Activated CD8-positive, alpha-beta memory T cell treated with anti-CD3 and anti-CD28 coated beads, Interleukin-2, amount 50 U/mL, for 4 hours (primary cell): ENCODE data around the gene PIP4K2B.
"Not testable (repeated sequence)": the region's sequence is repeated elsewhere in the genome, so short reads cannot be mapped to it uniquely, and the experiment has no call there.

Experiments used
- DNase-seq: peaks from one replicate; pipeline ENCODE4 v3.0.0-alpha.2; 2020

Gene PIP4K2B

DNA sequence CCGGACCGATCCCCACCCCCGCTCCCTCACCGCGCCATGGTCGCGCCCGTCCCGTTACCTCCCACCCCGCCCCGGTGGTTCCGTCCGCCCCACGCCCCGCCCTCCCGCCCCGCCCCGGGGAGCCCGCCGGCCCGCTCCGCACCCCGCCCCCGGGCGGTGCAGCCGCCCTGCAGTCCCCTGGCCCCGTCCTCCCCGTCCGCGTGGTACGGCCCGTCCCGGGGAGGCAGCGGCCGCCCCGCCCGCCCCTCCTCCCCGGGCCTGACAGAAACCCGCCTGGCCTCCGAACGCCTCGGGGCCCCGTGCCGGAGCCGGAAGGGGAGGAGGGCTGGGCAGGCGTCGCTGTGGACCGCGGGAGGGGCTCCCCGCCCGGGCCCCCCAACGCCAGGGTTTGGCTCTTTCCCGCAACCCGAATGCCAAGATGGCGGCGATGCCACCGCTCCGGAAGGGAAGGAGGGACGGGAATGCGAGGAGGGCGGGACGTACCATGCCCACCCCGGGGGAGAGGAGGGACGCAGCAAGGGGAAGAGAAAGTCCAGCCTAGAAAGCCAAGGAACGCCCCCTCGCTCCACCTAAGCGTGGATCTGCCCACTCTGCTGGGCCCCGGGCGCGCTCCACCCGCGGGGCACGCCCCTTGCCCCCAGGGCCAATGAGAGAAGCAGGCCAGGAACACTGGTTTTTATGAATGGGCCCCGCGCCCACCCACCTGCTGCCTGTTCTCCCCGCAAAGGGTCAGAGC is at the start of gene PIP4K2B:
TSS of gene PIP4K2B (minus strand) at position 56 of the 736 bp plus-strand sequence. CDS start 132 bp downstream, outside the sequence.
- DNase-seq = peak; percentile 80

- DNase-seq = no peak
These were observed 49.2 kb upstream of the PIP4K2B start for GRCh38 chr17:38848557-38848891.

DNA sequence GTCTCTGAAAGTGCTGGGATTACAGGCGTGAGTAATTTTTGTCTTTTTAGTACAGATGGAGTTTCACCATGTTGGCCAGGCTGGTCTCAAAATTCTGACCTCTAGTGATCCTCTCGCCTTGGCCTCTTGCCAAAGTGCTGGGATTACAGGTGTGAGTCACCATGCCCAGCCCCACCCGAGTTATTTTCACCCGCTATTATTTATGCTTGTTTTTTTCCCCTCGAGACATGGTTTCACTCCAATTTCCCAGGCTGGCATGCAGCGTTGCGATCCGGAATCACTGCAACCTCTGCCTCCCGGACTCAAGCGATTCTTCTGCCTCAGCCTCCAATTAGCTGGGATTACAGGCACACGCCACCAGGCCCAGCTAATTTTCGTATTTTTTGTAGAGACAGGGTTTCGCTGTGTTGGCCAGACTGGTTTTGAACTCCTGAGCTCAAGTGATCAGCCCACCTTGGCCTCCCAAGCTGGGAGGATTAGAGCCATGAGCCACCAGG is 45.0 kb upstream of the PIP4K2B start:
- no peak for DNase-seq

DNA sequence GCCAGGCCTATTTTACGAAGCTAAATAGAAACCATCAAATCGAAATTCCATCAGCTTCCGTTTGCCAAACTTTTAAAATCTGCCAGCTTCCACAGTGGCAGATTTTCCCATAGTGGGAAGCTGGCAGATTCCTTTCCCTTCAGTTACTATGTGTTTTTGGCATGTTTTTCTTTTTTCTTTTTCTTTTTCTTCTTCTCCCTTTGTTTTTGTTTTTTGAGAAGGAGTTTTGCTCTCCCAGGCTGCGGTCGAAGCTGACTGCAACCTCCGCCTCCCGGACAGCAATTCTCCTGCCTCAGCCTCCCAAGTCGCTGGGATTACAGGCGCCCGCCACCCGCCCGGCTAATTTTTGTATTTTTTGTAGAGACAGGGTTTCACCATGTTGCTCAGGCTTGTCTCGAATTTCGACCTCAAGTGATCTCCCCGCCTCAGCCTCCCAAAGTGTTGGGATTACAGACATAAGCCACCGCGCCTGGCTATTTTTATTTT is 26.4 kb upstream of the PIP4K2B start:
- DNase-seq = no peak

- peak; percentile 94 for DNase-seq
These were observed 25.8 kb upstream of the PIP4K2B start, which contains the start of gene CWC25 for GRCh38 chr17:38824899-38825761. CWC25 (minus strand) TSS chr17:38825321; CDS start chr17:38825183, 138 bp downstream.

GRCh38 chr17:38815576-38816193 is 16.3 kb upstream of the PIP4K2B start:
- no peak for DNase-seq

DNA sequence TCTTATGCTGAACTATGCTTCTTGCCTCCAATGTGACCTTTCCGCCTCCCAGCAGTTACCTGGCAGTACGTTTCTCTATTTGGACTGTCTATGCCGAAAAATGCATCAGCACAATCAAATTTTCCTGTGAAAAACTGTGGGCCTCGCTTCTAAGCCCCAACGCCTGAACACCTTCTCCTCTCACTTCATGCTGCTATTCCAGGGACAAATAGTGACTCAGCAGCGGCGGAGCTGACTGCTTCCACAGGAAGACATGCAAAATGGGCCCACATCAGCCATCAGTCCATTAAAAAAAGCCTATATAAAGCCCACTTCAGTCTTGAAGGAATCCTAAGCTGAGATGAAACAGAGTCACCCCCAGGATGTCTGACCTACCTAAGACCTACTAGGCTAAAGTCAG is 10.5 kb upstream of the PIP4K2B start:
- DNase-seq = no peak

GRCh38 chr17:38800237-38800760 is 943 bp upstream of the PIP4K2B start:
- DNase-seq = no peak

DNA sequence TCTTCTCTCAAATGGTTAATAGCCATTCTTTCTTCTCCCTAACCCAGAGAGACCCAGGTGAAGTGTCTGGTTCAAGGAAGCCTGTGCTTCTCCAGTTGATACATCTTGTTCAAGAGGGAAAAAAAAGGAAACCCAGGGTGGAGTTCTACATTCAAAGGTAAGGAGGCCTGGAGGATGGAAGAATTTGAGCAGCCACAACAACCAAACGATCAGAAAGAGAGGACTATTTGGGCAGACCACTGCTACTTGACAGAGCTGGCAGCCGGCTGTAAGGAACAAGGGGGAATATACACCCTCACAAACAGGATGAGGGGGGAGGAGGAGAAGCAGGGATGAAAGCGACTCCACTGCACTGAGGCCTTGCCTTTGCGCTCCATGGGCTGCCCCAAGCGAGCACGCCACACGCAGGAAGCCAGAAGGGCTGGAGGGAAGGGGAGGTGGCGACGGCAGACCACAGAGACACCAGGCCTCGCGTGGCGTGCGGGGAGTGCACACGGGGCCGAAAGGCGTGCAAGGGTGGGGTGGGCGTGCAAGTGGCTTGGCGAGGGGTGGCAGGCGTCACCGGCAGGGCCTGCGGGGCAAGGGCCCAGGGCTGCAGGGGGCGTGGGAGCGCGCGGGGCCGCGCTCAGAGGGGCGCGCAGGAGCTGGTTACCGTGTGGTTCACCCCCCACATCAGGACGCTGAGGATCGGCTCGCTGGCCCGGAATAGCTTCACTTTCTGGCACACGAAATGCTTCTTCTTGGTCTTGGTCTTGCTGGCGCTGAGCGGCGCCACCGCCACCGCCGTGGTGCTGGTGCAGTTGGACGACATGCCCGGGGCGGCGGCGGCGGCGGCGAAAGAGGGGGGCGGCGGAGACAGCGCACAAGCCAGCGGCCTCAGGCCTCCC is 499 bp downstream of the PIP4K2B start:
- peak; percentile 52 for DNase-seq

DNA sequence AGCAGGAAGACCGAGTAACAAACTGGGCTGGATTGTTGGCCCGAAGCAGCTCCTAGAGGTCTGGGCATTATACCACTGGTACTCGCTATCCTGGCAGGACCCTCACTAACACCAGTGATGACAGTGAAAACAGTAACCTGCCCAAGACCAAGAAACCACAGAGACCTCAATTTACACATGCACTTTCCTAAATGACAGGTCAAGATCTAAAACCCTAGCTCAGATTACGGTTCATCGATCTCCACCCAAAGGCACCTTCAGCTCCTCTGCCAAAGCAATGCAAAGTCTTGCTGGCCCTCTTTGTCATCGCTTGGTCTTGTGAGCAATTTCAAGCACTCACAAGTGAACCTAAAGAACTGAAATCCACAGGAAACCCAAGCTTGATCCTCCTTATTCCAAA is 1.5 kb downstream of the PIP4K2B start:
- no peak for DNase-seq

GRCh38 chr17:38797158-38797490 is 2.2 kb downstream of the PIP4K2B start:
- no peak for DNase-seq

GRCh38 chr17:38796451-38797157 is 2.8 kb downstream of the PIP4K2B start:
- no peak for DNase-seq

DNA sequence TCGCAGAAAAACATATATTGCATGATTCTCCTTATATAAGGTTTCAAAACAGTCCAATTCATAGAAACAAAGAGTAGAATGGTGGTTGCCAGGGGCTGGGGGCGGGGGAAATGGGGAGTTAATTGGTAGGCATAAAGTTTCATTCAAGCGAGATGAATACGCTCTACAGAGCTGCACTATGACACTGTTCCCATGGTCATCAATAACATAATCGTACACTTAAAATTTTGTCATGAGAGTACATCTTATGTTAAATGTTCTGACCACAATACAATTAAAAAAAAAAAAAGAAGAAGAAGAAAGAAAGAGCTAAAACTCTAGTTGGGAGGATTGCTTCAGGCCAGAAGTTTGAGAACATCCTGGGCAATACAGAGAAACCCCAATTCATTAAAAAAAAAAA is 5.1 kb downstream of the PIP4K2B start:
- no peak for DNase-seq

DNA sequence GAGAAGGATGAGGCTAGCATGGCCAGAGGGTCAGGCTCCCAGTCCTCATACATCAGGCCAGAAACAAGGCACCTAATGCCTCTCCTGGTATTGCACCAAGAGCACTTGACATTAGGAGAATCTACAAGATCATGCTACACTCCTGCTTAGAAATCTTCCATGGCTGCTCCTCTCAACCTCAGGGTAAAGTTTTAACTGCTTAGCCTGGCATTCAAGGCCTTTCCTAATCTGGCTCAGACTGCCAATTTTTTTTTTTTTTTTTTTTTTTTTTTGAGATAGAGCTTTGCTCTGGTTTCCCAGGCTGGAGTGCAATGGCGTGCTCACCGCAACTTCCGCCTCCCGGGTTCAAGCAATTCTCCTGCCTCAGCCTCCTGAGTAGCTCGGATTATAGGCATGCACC is 8.2 kb downstream of the PIP4K2B start:
- DNase-seq = no peak

- not testable (repeated sequence) for DNase-seq
These were observed 9.1 kb downstream of the PIP4K2B start for GRCh38 chr17:38790148-38790707.

DNA sequence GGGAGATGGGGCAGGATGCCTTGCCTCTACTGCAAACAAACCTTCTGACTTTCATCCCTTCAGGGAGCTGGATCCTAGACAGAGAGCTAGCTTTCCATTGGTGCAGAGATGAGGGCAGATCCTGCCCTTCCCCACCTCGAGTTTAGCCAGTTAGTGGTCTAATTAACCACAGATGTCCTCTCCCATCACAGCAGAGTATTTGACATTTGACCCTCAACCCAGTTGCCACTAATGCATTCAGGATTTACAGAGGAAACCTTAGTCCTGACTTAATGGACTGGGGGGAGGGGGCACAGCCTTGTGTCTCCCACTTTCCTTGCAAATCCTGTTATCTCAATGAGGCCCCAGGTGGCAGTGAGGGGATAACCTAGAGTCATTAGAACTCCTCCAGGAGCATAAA is 10.2 kb downstream of the PIP4K2B start:
- no peak for DNase-seq

- DNase-seq = not testable (repeated sequence)
These were observed 11.4 kb downstream of the PIP4K2B start for GRCh38 chr17:38787999-38788398.

- no peak for DNase-seq
These were observed 13.0 kb downstream of the PIP4K2B start for GRCh38 chr17:38786372-38786771.

DNA sequence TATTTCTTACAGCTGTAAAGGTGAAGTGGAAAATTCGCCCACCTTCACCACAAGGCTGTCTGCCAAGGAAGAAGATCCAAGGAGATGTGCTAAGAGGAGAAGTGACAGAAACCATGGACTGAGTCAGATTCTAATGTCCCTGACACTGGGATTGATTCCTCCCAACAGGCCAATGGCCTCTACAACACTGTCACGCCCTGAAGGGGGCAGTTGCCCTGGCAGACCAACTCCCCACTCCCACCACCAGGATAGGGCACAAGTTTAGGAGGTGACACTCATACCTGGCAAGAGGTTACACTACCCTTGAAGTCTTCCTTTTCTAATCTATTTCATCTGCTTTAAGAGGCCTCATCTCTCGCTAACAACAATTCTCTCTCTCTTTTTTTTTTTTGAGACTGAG is 16.1 kb downstream of the PIP4K2B start:
- no peak for DNase-seq

DNA sequence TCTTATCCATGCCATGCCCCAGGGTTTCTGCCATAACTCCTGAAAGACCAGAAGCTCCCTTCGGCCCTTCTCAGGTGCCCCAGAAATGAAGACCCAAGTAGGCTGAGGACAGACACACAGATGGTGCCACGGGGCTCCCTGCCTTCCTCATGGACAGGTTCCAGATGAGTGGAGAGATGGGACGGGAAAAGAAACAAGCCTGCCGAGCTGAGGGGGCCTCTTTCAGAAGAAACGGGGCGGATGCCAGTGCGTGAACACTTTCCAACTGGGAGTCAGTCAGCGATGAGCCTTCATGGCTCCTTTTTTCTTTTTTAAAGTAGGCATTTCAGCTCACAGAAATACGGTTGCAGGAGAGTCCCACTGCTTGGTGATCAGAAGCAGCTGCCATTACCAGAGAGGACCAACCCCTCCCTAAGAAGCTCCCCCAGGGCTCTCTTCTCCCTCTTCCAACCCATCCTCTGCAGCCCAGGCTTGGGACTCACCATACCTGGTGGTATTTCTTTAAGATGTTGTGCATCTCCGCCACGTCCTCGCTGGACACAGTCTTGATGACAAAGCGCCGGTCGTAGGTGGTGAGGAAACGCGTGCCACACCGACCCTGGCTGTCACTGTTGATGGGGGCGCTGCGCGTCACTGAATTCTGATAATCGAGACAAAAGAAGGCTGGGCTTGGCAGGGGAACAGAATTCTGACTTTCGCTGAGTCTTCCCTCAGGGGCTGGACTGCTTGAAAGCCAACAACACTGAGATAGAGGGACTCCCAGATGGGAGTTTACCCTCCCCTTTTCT is 19.2 kb downstream of the PIP4K2B start:
- no peak for DNase-seq
